Epithelial cell of esophagus (primary cell): ENCODE measurements around the gene ADAMTS17.

ENCODE experiments used
- DNase-seq: peaks from one replicate; pipeline ENCODE4 v3.0.0; 2010; ENCODE audit warnings: low read depth
- H3K4me3 ChIP-seq: 2 replicates; pipeline ENCODE4 v1.5.1; 2011; ENCODE audit warnings: mild to moderate bottlenecking, low read length, control low read depth
- TF ChIP-seq, protein P1 (sequence below): IDR thresholded peaks from 2 replicates; pipeline ENCODE4 v1.5.1; 2011; ENCODE audit warnings: low read depth, mild to moderate bottlenecking, low read length, control low read depth, inconsistent platforms; ENCODE audit not compliant: insufficient read depth; ENCODE audit errors: missing control alignments

The ADAMTS17 gene

DNA sequence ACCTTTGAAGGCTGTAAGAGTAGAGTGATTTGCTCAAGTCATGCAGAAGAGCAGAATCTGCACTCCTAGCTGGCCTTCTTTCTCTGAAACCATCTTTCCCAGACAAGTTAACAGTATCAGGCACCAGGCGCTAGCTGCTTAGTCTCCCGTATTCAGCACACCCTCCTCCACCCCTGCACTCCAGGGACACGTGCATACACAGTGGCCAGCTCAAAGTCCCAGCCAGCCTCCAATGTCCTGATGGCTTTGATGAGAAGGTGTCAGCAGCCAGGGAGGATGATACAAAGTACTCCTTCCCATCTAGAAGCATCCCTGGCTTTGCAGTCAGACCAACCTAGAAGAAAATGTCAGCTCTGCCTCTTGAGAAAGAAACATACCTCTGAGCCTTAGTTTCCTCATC, 177.8 kb downstream of the ADAMTS17 start:
- no peak for DNase-seq
- no peak overlapping the region for H3K4me3 ChIP-seq
- TF ChIP-seq, protein P1, sequence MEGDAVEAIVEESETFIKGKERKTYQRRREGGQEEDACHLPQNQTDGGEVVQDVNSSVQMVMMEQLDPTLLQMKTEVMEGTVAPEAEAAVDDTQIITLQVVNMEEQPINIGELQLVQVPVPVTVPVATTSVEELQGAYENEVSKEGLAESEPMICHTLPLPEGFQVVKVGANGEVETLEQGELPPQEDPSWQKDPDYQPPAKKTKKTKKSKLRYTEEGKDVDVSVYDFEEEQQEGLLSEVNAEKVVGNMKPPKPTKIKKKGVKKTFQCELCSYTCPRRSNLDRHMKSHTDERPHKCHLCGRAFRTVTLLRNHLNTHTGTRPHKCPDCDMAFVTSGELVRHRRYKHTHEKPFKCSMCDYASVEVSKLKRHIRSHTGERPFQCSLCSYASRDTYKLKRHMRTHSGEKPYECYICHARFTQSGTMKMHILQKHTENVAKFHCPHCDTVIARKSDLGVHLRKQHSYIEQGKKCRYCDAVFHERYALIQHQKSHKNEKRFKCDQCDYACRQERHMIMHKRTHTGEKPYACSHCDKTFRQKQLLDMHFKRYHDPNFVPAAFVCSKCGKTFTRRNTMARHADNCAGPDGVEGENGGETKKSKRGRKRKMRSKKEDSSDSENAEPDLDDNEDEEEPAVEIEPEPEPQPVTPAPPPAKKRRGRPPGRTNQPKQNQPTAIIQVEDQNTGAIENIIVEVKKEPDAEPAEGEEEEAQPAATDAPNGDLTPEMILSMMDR: no peak

DNA sequence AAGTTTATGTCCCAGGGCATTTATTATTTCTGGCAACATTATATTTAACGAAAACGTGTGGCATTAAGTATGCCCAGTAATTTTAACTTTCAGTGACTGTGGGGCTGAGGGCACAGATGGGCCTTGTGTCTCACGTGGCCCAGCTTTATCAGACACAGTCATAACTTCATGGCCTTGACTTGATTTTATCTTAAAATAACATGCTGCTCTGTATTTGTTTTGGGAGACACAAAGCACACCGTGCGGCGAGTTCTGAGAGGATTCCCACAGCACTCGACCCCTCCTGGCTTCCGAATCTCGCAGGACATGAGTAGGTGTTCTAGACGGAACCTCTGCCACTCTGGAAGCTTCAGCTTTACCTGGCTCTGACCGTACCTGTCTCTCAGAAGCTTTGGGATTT, 180.8 kb downstream of the ADAMTS17 start:
- TF ChIP-seq, protein P1: no peak
- H3K4me3 ChIP-seq: no peak overlapping the region
- no peak for DNase-seq

DNA sequence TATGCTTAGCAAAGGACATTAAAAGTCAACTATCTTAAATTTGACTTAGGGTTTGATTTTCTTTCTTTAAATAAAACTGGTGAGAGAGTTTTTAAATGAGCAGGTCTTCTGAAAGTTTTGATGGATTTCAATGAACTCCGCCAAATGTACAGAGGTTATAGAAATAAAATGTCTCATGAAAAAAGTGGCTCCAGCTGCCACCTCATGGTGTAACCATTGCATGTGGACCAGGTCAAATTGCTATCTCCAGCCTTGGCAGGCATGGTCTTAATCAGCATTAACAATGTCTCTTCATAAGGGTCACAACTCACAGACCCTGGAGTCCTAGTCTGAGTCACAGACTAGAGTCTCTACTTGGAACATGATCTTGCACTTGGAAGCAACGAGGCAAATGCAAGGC, 182.3 kb downstream of the ADAMTS17 start:
- no peak for DNase-seq
- TF ChIP-seq, protein P1: no peak
- no peak overlapping the region for H3K4me3 ChIP-seq

DNA sequence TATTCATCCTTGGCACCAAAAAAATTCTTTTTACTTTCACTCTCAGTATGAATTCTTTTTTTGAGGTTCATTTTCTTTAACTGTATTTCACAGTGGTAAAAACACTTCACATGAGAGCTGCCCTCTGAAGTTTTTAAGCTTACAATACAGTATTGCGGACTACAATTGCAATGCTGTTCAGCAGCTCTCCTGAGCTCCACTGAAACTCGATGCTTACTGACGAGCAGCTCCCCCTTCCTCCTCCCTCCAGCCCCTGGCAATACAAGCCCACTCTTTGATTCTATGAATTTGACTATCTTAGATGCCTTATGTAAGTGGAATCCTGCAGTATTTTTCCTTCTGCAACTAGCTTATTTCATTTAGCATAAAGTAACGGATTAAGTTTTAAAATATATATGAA, 183.4 kb downstream of the ADAMTS17 start:
- H3K4me3 ChIP-seq: no peak overlapping the region
- DNase-seq: no peak
- TF ChIP-seq, protein P1: no peak

- TF ChIP-seq, protein P1: no peak
- no peak overlapping the region for H3K4me3 ChIP-seq
- DNase-seq: no peak
These were observed 185.6 kb downstream of the ADAMTS17 start for GRCh38 chr15:100156201-100156600.

- H3K4me3 ChIP-seq: no peak overlapping the region
- DNase-seq: no peak
- TF ChIP-seq, protein P1: no peak
These were observed 187.4 kb downstream of the ADAMTS17 start for GRCh38 chr15:100154338-100154737.

GRCh38 chr15:100152463-100152862, 189.3 kb downstream of the ADAMTS17 start:
- TF ChIP-seq, protein P1: no peak
- no peak for DNase-seq
- H3K4me3 ChIP-seq: no peak overlapping the region
